HG03520 (cell line): ENCODE data around the gene IL1RAPL2.
"Not testable (repeated sequence)": the region's sequence is repeated elsewhere in the genome, so short reads cannot be mapped to it uniquely, and the experiment has no call there.

ENCODE experiments used
- ATAC-seq: cut with Tn5 transposase; IDR thresholded peaks from one replicate; pipeline ENCODE4 v1.9.1; 2021; ENCODE audit warnings: mild to moderate bottlenecking, moderate library complexity; ENCODE audit not compliant: unreplicated experiment

The IL1RAPL2 gene

GRCh38 chrX:104669063-104669462, 103.1 kb downstream of the IL1RAPL2 start:
- no peak for ATAC-seq

- no peak for ATAC-seq
Measured at GRCh38 chrX:104670051-104670450, 104.1 kb downstream of the IL1RAPL2 start.

DNA sequence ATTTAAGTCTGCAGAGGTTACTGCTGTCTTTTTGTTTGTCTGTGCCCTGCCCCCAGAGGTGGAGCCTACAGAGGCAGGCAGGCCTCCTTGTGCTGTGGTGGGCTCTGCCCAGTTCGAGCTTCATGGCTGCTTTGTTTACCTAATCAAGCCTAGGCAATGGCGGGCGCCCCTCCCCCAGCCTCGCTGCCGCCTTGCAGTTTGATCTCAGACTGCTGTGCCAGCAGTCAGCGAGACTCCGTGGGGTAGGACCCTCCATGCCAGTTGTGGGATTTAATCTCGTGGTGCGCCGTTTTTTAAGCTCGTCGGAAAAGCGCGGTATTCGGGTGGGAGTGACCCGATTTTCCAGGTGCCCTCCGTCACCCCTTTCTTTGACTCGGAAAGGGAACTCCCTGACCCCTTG, 111.5 kb downstream of the IL1RAPL2 start:
- ATAC-seq, result not testable (repeated sequence)

- no peak for ATAC-seq
Measured at GRCh38 chrX:104679175-104679574, 113.2 kb downstream of the IL1RAPL2 start.

- no peak for ATAC-seq
Measured at GRCh38 chrX:104681214-104681613, 115.2 kb downstream of the IL1RAPL2 start.

- no peak for ATAC-seq
Measured at GRCh38 chrX:104684077-104684476, 118.1 kb downstream of the IL1RAPL2 start.

- no peak for ATAC-seq
Measured at GRCh38 chrX:104695593-104695992, 129.6 kb downstream of the IL1RAPL2 start.

DNA sequence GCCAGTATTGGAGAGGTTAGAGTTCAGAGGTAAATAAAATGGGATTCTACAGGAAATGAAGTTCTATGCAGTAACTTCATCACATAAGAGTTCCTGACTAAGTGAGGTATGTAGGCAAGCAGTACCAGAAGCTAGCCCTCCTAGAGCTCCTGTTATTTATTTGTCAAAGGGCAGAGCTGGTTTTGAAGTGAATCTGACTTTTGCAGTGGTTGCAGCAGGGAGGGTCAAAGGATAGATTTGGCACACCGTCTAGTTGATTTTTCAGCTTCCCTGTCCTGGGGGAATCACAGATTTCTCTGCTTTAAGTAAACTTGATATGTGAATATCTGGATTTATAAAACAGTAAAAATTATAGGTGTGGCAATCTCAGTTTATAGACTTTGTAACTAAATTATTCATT, 130.7 kb downstream of the IL1RAPL2 start:
- no peak for ATAC-seq

- ATAC-seq, result no peak
Measured at GRCh38 chrX:104697294-104697693, 131.3 kb downstream of the IL1RAPL2 start.

- no peak for ATAC-seq
Measured at GRCh38 chrX:104707042-104707441, 141.0 kb downstream of the IL1RAPL2 start.

DNA sequence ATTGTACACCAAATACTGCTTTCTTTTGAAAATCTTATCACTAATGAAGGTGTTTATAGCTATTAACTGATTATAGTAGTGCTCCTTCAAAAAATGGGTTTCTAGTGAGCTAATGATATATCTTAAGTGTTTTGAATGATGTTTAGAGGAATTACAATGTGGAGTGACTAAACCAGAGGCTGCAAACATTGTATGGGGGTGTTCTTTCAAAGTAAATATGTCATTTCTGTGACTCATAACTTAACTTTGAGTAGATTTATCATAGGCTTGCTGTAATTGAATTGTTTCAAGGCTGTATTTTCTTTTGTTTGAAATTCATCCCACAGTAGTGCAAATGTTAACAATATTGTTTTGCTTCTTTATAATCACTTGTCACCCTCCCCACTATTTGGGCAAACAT, 141.6 kb downstream of the IL1RAPL2 start:
- no peak for ATAC-seq

DNA sequence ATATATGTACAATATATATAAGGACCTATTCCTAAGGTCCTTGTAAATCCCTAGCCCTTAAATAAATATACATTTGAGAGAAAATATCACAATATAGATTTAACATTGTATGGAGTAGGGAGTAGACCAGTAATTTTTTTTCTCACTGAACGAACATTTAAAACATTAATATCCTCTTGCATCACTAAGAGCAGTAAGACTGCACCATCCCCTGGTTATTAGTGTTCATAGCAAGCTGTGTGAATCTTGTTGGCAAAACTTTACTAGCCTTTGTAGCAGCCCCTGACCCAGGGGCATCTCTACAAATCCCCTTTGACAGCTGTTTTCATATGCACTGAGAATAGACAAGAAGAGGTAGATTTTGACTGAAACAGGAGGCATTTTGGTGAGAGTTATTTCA, 146.5 kb downstream of the IL1RAPL2 start:
- ATAC-seq, result no peak

- no peak for ATAC-seq
Measured at GRCh38 chrX:104721854-104722253, 155.9 kb downstream of the IL1RAPL2 start.

GRCh38 chrX:104728456-104728855, 162.5 kb downstream of the IL1RAPL2 start:
- no peak for ATAC-seq

DNA sequence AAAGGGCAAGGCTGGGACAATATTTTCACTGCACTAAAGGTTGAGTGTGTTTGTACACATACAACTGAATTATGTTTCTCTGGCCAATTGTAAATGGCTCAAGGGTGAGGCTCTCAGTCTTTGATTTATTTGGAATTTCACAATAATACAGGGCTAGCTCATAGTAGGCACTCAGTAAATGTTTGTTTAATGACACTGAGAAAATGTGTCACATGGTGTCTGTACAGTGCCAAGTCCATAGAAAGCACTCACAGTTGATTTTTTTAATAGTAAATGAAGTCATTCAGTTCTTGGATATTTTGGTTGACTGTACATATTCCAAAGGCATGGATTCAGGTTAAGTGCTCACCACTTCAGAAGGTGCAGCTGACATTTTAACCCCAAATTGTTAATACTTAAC, 176.4 kb downstream of the IL1RAPL2 start:
- no peak for ATAC-seq

GRCh38 chrX:104745152-104745551, 179.2 kb downstream of the IL1RAPL2 start:
- no peak for ATAC-seq

- ATAC-seq, result no peak
Measured at GRCh38 chrX:104749951-104750610, 184.1 kb downstream of the IL1RAPL2 start.

- no peak for ATAC-seq
Measured at GRCh38 chrX:104762641-104763040, 196.6 kb downstream of the IL1RAPL2 start.

DNA sequence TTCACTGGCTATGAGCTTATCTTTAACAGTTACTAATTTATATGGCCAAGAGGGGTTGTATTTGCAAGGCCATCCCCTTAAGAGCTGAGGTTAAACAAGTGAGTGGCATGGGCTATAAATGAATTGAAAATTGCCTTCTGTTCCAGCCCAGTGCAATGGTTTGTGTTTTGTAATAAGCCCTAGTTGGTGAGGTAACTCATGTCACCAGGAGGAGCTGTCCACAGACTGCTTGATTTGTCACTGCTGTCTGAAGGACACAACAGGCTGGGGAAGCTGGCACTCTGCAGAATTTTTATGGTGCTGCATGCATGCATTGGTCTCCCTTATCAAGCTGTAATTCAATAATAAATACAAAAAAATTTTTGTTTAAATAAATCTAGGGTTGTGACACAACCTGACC, 223.8 kb downstream of the IL1RAPL2 start:
- ATAC-seq, result no peak

DNA sequence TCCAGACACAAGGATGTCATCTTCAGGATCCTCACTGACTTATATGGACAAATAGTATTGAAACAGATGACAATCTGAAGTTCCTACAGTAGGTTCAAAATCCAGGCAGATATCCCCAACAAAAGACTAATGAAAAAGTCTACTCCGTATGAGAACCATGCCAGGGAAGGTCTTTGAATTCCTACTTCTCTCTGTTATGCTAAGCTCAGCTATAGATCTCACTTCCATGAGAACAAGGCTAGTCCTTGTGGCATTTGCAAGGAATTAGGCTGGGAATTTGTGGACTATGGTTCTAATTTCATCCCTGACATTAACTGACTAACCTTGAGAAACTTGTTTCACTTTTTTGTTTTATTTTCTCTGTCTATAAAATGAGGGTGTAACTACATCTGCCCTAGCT, 229.8 kb downstream of the IL1RAPL2 start:
- ATAC-seq, result no peak

GRCh38 chrX:104803219-104803618, 237.2 kb downstream of the IL1RAPL2 start:
- no peak for ATAC-seq

DNA sequence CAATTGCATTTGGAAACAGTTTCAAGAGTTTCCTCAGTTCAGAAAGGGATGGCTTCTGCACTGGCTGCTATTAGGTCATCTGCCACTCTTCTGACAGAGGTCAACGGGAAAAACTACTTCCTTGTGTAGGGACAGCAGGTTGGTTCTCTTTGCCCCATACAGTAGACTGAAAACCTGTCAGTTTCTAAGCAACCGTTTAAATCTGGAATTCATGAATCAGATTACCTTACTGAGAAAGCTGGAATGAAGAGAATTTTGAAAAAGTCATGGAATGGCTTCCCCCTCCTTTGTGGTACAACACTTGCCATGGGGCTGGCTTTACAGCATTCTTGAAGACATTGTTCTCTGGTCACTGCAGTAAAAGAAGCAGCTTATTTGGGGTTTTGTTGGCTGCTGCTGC, 240.3 kb downstream of the IL1RAPL2 start:
- ATAC-seq, result no peak

DNA sequence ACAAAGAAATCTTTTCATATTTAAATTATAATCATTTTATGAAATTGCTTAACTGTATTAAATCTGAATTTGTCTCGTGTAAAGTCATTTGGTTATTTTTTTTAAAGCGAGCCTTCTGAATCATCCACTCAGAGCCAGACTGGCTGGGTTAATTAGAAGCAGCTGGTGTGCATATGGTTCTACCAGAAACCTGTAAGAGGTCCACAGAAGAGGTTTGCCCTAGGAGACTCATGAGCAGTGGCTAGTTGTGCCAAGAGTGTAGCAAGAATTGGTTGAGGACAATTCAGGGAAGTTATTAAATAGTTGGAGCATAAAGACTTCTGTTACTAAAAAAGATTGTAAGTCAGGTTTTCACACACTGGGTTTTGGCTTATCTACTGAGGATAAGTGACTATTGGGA, 267.4 kb downstream of the IL1RAPL2 start:
- ATAC-seq, result no peak
